Heart right ventricle (tissue), 16 donors: ENCODE results near the gene EIPR1. TPM values are rescaled to one million over a fixed set of nuclear protein-coding genes. Genes with fewer than 3 reads are reported as not detected.

Experiments used
- ATAC-seq, 8 donors: fragments of 200-7000 bp; cut with Tn5 transposase; one replicate each; pipeline ENCODE4 v1.9.1; 2020; ENCODE audit warnings: mild to moderate bottlenecking in 8 of 8, moderate library complexity in 8 of 8, moderate number of reproducible peaks in 1 of 8
- DNase-seq, 2 donors: peaks; one replicate each; pipeline ENCODE4 v3.0.0-alpha.2; 2020
- H3K27ac ChIP-seq, 10 donors: fragments of 200-600 bp; sonication (generic) in 2 of 10; one replicate each; pipeline versions ENCODE4 v1.5.0 to v1.8.0; 2020 to 2022; ENCODE audit warnings: mild to moderate bottlenecking in 3 of 10
- H3K27me3 ChIP-seq, 7 donors: fragments of 200-600 bp; one replicate each; pipeline ENCODE4 v1.8.0; 2021 to 2022; ENCODE audit warnings: mild to moderate bottlenecking in 2 of 7
- H3K36me3 ChIP-seq, 9 donors: fragments of 200-600 bp; sonication (generic) in 1 of 9; one replicate each; pipeline versions ENCODE4 v1.5.0 to v1.8.0; 2020 to 2022; ENCODE audit warnings: mild to moderate bottlenecking in 2 of 9
- H3K4me1 ChIP-seq, 9 donors: fragments of 200-600 bp; sonication (generic) in 1 of 9; one replicate each; pipeline versions ENCODE4 v1.5.0 to v1.8.0; 2020 to 2022; ENCODE audit warnings: mild to moderate bottlenecking in 4 of 9
- H3K4me3 ChIP-seq, 10 donors: fragments of 200-600 bp; sonication (generic) in 2 of 10; one replicate each; pipeline versions ENCODE4 v1.5.0 to v1.8.0; 2020 to 2022; ENCODE audit warnings: mild to moderate bottlenecking in 7 of 10, moderate library complexity in 2 of 10
- H3K9me3 ChIP-seq, 11 donors: fragments of 200-600 bp in 10 of 11; sonication (generic) in 2 of 11; one replicate each; pipeline versions ENCODE4 v1.5.0 to v1.8.0; 2013 to 2022; ENCODE audit warnings: mild to moderate bottlenecking in 2 of 11, control low read depth in 1 of 11, moderate library complexity in 1 of 11
- CTCF ChIP-seq, 9 donors: fragments of 200-600 bp; sonication (generic) in 2 of 9; IDR thresholded peaks; one replicate each; pipeline versions ENCODE4 v1.5.0 to v1.8.0; 2021 to 2022; ENCODE audit warnings: antibody characterized with exemption in 9 of 9, mild to moderate bottlenecking in 5 of 9, moderate library complexity in 1 of 9
- WGBS, 2 donors: extraction: QIAGEN DNeasy Blood & Tissue Kit; methylation state at CpG; one replicate each; pipeline ENCODE4 v1.1.7; 2013; ENCODE audit warnings: inconsistent platforms in 1 of 2; 5-methylcytosine and 5-hydroxymethylcytosine counted together
- intact Hi-C, 10 donors: fragments of 100-400 bp; cut with DNase I; formaldehyde crosslinking; loops; one replicate each; pipeline versions ENCODE4 v1.11.1 to v1.14.2; 2022
- polyA plus RNA-seq, 2 donors: library from polyadenylated mRNA; stranded (reverse); fragments of 200-250 nt; gene quantifications; one replicate each; pipeline ENCODE4 v1.2.3, GENCODE V29; 2013
- total RNA-seq, 10 donors: library from RNA; stranded (reverse); fragmentation: NEBNext Ultra II Directional in 3 of 10; extraction: Animal tissue kit (Norgen Biotek cat#: 25700) in 3 of 10; gene quantifications; one replicate each; pipeline versions ENCODE4 v1.2.1 to v1.2.4, GENCODE V29; 2021 to 2023
- donor health status: Arrhythmogenic right ventricular cardiomyopathy.
- donor health status: ischemic (EF 13 %, LVEDD 7.1; RV severe dilation, severe dysfunction).
- donor health status: healthy with polysubstance abuse.
- donor health status: DM: no; HTN: yes; CAD: no.
- donor health status: DM: no; HTN: no; CAD: no.
- donor health status: ischemic (EF 25% LVEDD 6.9; RV normal size, moderate dysfunction).
- donor health status: ischemic (EF 25% LVEDD 5.7; RV mildly dilated, moderate dysfunction).
- donor health status: healthy.
- donor health status: DM: yes; HTN: yes; CAD: no.
- donor health status: Ischemic cardiomyopathy.
- donor health status: ischemic (EF 35%, LVEDD 5.7; RV mildly dilated, moderate dysfunction).
- donor health status: nonischemic (EF 11% LVEDD 7.7; RV severe dilation, severe dysfunction).
- donor health status: DM: yes; HTN: yes; CAD: no.
- donor health status: PGD.
- donor health status: ischemic (EF 29% LVEDD 5.4; RV normal size, mild dysfunction).
- donor health status: nonischemic (EF 23%, LVEDD 6.1; RV moderate dilation, normal function).

Gene EIPR1
- total and polyA plus RNA-seq, 12 donors: 6.8 to 22.3 (median 12.0) TPM

- H3K4me1 ChIP-seq: no peaks in the 10 kb centered on the region
- 85 to 87% methylated on average over 17 of the region's 17 CpGs for WGBS, 2 donors
- H3K4me3 ChIP-seq: no peak overlapping the region
- peaks cover 0 to 12% (median 0%) of the 10 kb centered on the region in 9 donors for H3K36me3 ChIP-seq
- DNase-seq (no peak), ATAC-seq (no peak)
- no peak for TF ChIP-seq CTCF (IDR thresholded peaks at IDR 0.05)
- no peak overlapping the region for H3K27ac ChIP-seq
- intact Hi-C loops: no loop called here
- no peaks in the 10 kb centered on the region for H3K27me3 ChIP-seq
- H3K9me3 ChIP-seq: no peaks in the 10 kb centered on the region
Observed at GRCh38 chr2:3179208-3179607, 198.4 kb downstream of the EIPR1 start.

GRCh38 chr2:3178578-3179031 lies 199.0 kb downstream of the EIPR1 start:
- intact Hi-C loops: no loop called here
- DNase-seq (no peak), ATAC-seq (no peak)
- peaks cover 0 to 12% (median 0%) of the 10 kb centered on the region in 9 donors for H3K36me3 ChIP-seq
- H3K27ac ChIP-seq: no peak overlapping the region
- H3K9me3 ChIP-seq: no peaks in the 10 kb centered on the region
- no peaks in the 10 kb centered on the region for H3K4me1 ChIP-seq
- H3K4me3 ChIP-seq: no peak overlapping the region
- 92 to 96% methylated on average over 7 of the region's 7 CpGs for WGBS, 2 donors
- TF ChIP-seq CTCF (IDR thresholded peaks at IDR 0.05): no peak
- no peaks in the 10 kb centered on the region for H3K27me3 ChIP-seq

GRCh38 chr2:3177891-3178577 lies 199.6 kb downstream of the EIPR1 start:
- H3K4me3 ChIP-seq: no peak overlapping the region
- ATAC-seq (no peak), DNase-seq (no peak)
- TF ChIP-seq CTCF (IDR thresholded peaks at IDR 0.05): no peak
- H3K27me3 ChIP-seq: no peaks in the 10 kb centered on the region
- H3K27ac ChIP-seq: no peak overlapping the region
- H3K36me3 ChIP-seq: peaks cover 0 to 16% (median 0%) of the 10 kb centered on the region in 9 donors
- intact Hi-C loops: no loop called here
- H3K9me3 ChIP-seq: no peaks in the 10 kb centered on the region
- no peaks in the 10 kb centered on the region for H3K4me1 ChIP-seq
- WGBS, 2 donors: 94 to 97% methylated on average over 10 of the region's 10 CpGs

DNA sequence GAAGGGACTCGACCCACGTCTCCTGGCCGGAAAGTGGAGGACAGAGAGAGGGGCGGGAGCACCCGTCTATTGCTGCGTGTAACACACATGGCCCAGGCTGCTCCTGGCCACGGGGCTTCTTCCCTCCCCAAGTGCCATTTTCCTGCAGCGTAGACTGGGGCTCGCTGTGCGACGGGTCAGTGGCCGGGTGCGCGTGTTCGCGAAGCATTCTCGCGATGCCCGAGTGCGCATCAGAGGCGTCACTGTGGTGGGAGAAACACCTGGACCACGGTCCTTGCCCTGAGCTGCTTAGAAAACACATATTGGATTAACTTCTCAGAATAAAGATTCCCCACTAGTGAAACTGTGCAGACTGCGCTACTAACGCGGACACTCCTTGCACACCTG lies 200.8 kb downstream of the EIPR1 start:
- Histone ChIP-seq H3K36me3 (peaks cover 0 to 21% (median 0%) of the 10 kb centered on the region in 9 donors), H3K27ac (no peak overlapping the region), H3K27me3 (no peaks in the 10 kb centered on the region), H3K4me1 (no peaks in the 10 kb centered on the region), H3K9me3 (no peaks in the 10 kb centered on the region), H3K4me3 (no peak overlapping the region)
- no peak for DNase-seq
- ATAC-seq: no peak
- intact Hi-C loops: no loop called here
- whole genome bisulfite sequencing, 2 donors: 96 to 98% methylated on average over 25 of the region's 25 CpGs
- TF ChIP-seq CTCF (IDR thresholded peaks at IDR 0.05): no peak
